Astrocyte (in vitro differentiated cells and primary cell): ENCODE data around the gene CSNK2B. TPM values are rescaled to one million over a fixed set of nuclear protein-coding genes. Genes with fewer than 3 reads are reported as not detected.

Experiments used
- DNase-seq: peaks from one replicate; pipeline ENCODE4 v3.0.0-alpha.2; 2010; ENCODE audit warnings: low read depth
- FAIRE-seq: peaks from 2 replicates; lab custom pipeline; 2011; peaks lifted over from hg19 to GRCh38; lab: Jason Lieb, UNC
- H2AFZ ChIP-seq: 2 replicates; pipeline ENCODE4 v1.6.0; 2012; ENCODE audit warnings: low read depth, low read length, inconsistent platforms
- H3K27ac ChIP-seq: 2 replicates; pipeline ENCODE4 v1.5.1; 2011; ENCODE audit warnings: low read depth, low read length, inconsistent platforms
- H3K27me3 ChIP-seq: 2 replicates; pipeline ENCODE4 v1.6.0; 2011; ENCODE audit warnings: low read length, inconsistent platforms; ENCODE audit not compliant: insufficient read depth
- H3K36me3 ChIP-seq: 2 replicates; pipeline ENCODE4 v1.5.1; 2011; ENCODE audit warnings: low read length, inconsistent platforms; ENCODE audit not compliant: insufficient read depth
- H3K4me1 ChIP-seq: 2 replicates; pipeline ENCODE4 v1.5.1; 2011; ENCODE audit warnings: low read length, inconsistent platforms; ENCODE audit not compliant: insufficient read depth
- H3K4me2 ChIP-seq: 2 replicates; pipeline ENCODE4 v1.6.0; 2012; ENCODE audit warnings: low read length, inconsistent platforms
- H3K4me3 ChIP-seq: 2 replicates; pipeline ENCODE4 v1.5.1; 2011; ENCODE audit warnings: low read depth, mild to moderate bottlenecking, low read length, inconsistent platforms; ENCODE audit not compliant: insufficient read depth
- H3K79me2 ChIP-seq: 2 replicates; pipeline ENCODE4 v1.6.0; 2012; ENCODE audit warnings: mild to moderate bottlenecking, low read length, inconsistent platforms; ENCODE audit not compliant: insufficient read depth
- H3K9ac ChIP-seq: 2 replicates; pipeline ENCODE4 v1.6.0; 2012; ENCODE audit warnings: mild to moderate bottlenecking, low read length, inconsistent platforms
- H3K9me3 ChIP-seq: 2 replicates; pipeline ENCODE4 v1.5.1; 2012; ENCODE audit warnings: low read depth, mild to moderate bottlenecking, low read length, inconsistent platforms; ENCODE audit not compliant: insufficient read depth
- H4K20me1 ChIP-seq: 2 replicates; pipeline ENCODE4 v1.6.0; 2012; ENCODE audit warnings: low read length, inconsistent platforms; ENCODE audit not compliant: insufficient read depth
- H3K27ac Mint-ChIP-seq: one replicate; pipeline ENCODE4 v1.8.0; 2021; ENCODE audit warnings: mild to moderate bottlenecking, mixed read lengths; ENCODE audit not compliant: unreplicated experiment
- H3K27me3 Mint-ChIP-seq: one replicate; pipeline ENCODE4 v1.8.0; 2021; ENCODE audit warnings: low read depth, mixed read lengths; ENCODE audit not compliant: unreplicated experiment
- H3K36me3 Mint-ChIP-seq: one replicate; pipeline ENCODE4 v1.8.0; 2021; ENCODE audit warnings: low read depth, mixed read lengths; ENCODE audit not compliant: unreplicated experiment
- H3K4me1 Mint-ChIP-seq: one replicate; pipeline ENCODE4 v1.8.0; 2021; ENCODE audit warnings: low read depth, mixed read lengths; ENCODE audit not compliant: unreplicated experiment
- H3K4me3 Mint-ChIP-seq: one replicate; pipeline ENCODE4 v1.8.0; 2021; ENCODE audit warnings: mild to moderate bottlenecking, moderate library complexity, mixed read lengths; ENCODE audit not compliant: unreplicated experiment
- H3K9me3 Mint-ChIP-seq: one replicate; pipeline ENCODE4 v1.8.0; 2021; ENCODE audit warnings: mild to moderate bottlenecking, mixed read lengths; ENCODE audit not compliant: unreplicated experiment
- CTCF ChIP-seq: IDR thresholded peaks from 2 replicates; pipeline ENCODE4 v1.5.1; 2011; ENCODE audit warnings: low read depth, mild to moderate bottlenecking, inconsistent platforms, low read length, moderate library complexity; ENCODE audit not compliant: insufficient read depth
- EZH2 ChIP-seq: IDR thresholded peaks from 2 replicates; pipeline ENCODE4 v1.6.1; 2012; ENCODE audit warnings: mild to moderate bottlenecking, low read length, inconsistent platforms; ENCODE audit not compliant: insufficient read depth
- total RNA-seq: library from RNA; stranded (reverse); gene quantifications from 2 replicates; pipeline ENCODE4 v1.2.1, GENCODE V29; 2021

Gene CSNK2B
- total RNA-seq, 1 donor from 2014 or later: 208 TPM

GRCh38 chr6:31676904-31677303, 11.0 kb downstream of the CSNK2B start:
- Histone ChIP-seq H3K27me3 (no peaks in the 10 kb centered on the region), H3K4me3 (no peak overlapping the region), H3K27ac (no peak overlapping the region), H3K36me3 (peaks cover 9% of the 10 kb centered on the region), H3K79me2 (no peaks in the 10 kb centered on the region), H3K4me1 (peaks cover 11% of the 10 kb centered on the region), H4K20me1 (peaks cover 7% of the 10 kb centered on the region), H3K9ac (no peak overlapping the region), H3K9me3 (no peaks in the 10 kb centered on the region), H2AFZ (no peak overlapping the region), H3K4me2 (no peak overlapping the region)
- FAIRE-seq (no peak), DNase-seq (no peak)
- Mint-ChIP-seq H3K9me3 (no peaks in the 10 kb centered on the region), H3K36me3 (peaks cover 7% of the 10 kb centered on the region), H3K27me3 (peaks cover 3% of the 10 kb centered on the region), H3K4me1 (peaks cover 7% of the 10 kb centered on the region), H3K27ac (no peak overlapping the region), H3K4me3 (no peak overlapping the region)
- TF ChIP-seq EZH2 (no peak), CTCF (no peak)

- Histone ChIP-seq H2AFZ (no peak overlapping the region), H3K9me3 (no peaks in the 10 kb centered on the region), H3K4me2 (no peak overlapping the region), H3K27me3 (no peaks in the 10 kb centered on the region), H3K9ac (no peak overlapping the region), H3K79me2 (no peaks in the 10 kb centered on the region), H3K27ac (no peak overlapping the region), H3K4me1 (peaks cover 11% of the 10 kb centered on the region), H3K36me3 (peaks cover 3% of the 10 kb centered on the region), H3K4me3 (no peak overlapping the region), H4K20me1 (no peaks in the 10 kb centered on the region)
- TF ChIP-seq EZH2: no peak
- no peak for TF ChIP-seq CTCF
- no peaks in the 10 kb centered on the region for H3K36me3 Mint-ChIP-seq
- no peak overlapping the region for H3K27ac Mint-ChIP-seq
- no peaks in the 10 kb centered on the region for H3K9me3 Mint-ChIP-seq
- H3K4me1 Mint-ChIP-seq: peaks cover 7% of the 10 kb centered on the region
- no peak for DNase-seq
- H3K4me3 Mint-ChIP-seq: no peak overlapping the region
- no peak for FAIRE-seq
- H3K27me3 Mint-ChIP-seq: peaks cover 6% of the 10 kb centered on the region
Observed at GRCh38 chr6:31677955-31678354, 12.1 kb downstream of the CSNK2B start.

- Mint-ChIP-seq H3K27ac (no peak within 1 kb of the TSS), H3K4me3 (peak within 1 kb of the TSS; percentile 51), H3K9me3 (no peaks in the 10 kb centered on the region), H3K4me1 (peaks cover 7% of the 10 kb centered on the region), H3K36me3 (peaks cover 11% of the 10 kb centered on the region), H3K27me3 (peaks cover 12% of the 10 kb centered on the region)
- Histone ChIP-seq H2AFZ (peak within 1 kb of the TSS; percentile 68), H3K4me2 (peak within 1 kb of the TSS; percentile 96), H4K20me1 (no peaks in the 10 kb centered on the region), H3K27me3 (no peaks in the 10 kb centered on the region), H3K4me3 (peak within 1 kb of the TSS; percentile 63), H3K9ac (peak within 1 kb of the TSS; percentile 76), H3K27ac (peak within 1 kb of the TSS; percentile 39), H3K9me3 (no peaks in the 10 kb centered on the region), H3K79me2 (no peaks in the 10 kb centered on the region), H3K36me3 (peaks cover 3% of the 10 kb centered on the region), H3K4me1 (peaks cover 11% of the 10 kb centered on the region)
- TF ChIP-seq CTCF (peak; percentile 57), EZH2 (no peak)
- peak; percentile 29 for FAIRE-seq
- peak; percentile 77 for DNase-seq
Observed at GRCh38 chr6:31680226-31681134, 14.6 kb downstream of the CSNK2B start, which contains the start of gene LY6G5C. TSS of gene LY6G5C (minus strand) at chr6:31681067. CDS start at chr6:31680373, 694 bp downstream.
